ENCODE measurements around the gene SPSB3. TPM values are rescaled to one million over a fixed set of nuclear protein-coding genes. Genes with fewer than 3 reads are reported as not detected.

SPSB3 gene
- total RNA-seq, 1 donor from 2014 or later, result 48.2 TPM

- no peaks in the 10 kb centered on the region for H3K27me3 ChIP-seq (ENCODE audit: control insufficient read depth, insufficient read depth, low read length)
- no peak for TF ChIP-seq CTCF (IDR thresholded peaks at IDR 0.05; ENCODE audit: insufficient read depth, low read length, severe bottlenecking)
- no peak for FAIRE-seq
- no peak for DNase-seq (ENCODE audit: low read depth)
- H3K36me3 ChIP-seq (ENCODE audit: control insufficient read depth, insufficient read depth, low read length), result peaks cover 7% of the 10 kb centered on the region
- H3K4me3 ChIP-seq (ENCODE audit: low read depth, low read length), result no peak overlapping the region
Observed at GRCh38 chr16:1792836-1793577, 10.6 kb upstream of the SPSB3 start.

- no peaks in the 10 kb centered on the region for H3K27me3 ChIP-seq (ENCODE audit: control insufficient read depth, insufficient read depth, low read length)
- FAIRE-seq (no peak), DNase-seq (ENCODE audit: low read depth) (no peak)
- H3K36me3 ChIP-seq (ENCODE audit: control insufficient read depth, insufficient read depth, low read length), result peaks cover 7% of the 10 kb centered on the region
- TF ChIP-seq CTCF (IDR thresholded peaks at IDR 0.05; ENCODE audit: insufficient read depth, low read length, severe bottlenecking), result no peak
- no peak overlapping the region for H3K4me3 ChIP-seq (ENCODE audit: low read depth, low read length)
Observed at GRCh38 chr16:1791943-1792812, 9.8 kb upstream of the SPSB3 start.

GRCh38 chr16:1791256-1791942 is 9.0 kb upstream of the SPSB3 start:
- DNase-seq (ENCODE audit: low read depth) (no peak), FAIRE-seq (no peak)
- Histone ChIP-seq H3K4me3 (ENCODE audit: low read depth, low read length) (no peak overlapping the region), H3K36me3 (ENCODE audit: control insufficient read depth, insufficient read depth, low read length) (peaks cover 10% of the 10 kb centered on the region), H3K27me3 (ENCODE audit: control insufficient read depth, insufficient read depth, low read length) (no peaks in the 10 kb centered on the region)
- TF ChIP-seq CTCF (IDR thresholded peaks at IDR 0.05; ENCODE audit: insufficient read depth, low read length, severe bottlenecking), result no peak

- H3K27me3 ChIP-seq (ENCODE audit: control insufficient read depth, insufficient read depth, low read length), result no peaks in the 10 kb centered on the region
- H3K36me3 ChIP-seq (ENCODE audit: control insufficient read depth, insufficient read depth, low read length), result peaks cover 12% of the 10 kb centered on the region
- TF ChIP-seq CTCF (IDR thresholded peaks at IDR 0.05; ENCODE audit: insufficient read depth, low read length, severe bottlenecking), result no peak
- DNase-seq (ENCODE audit: low read depth) (no peak), FAIRE-seq (no peak)
- no peak overlapping the region for H3K4me3 ChIP-seq (ENCODE audit: low read depth, low read length)
Observed at GRCh38 chr16:1790611-1791255, 8.4 kb upstream of the SPSB3 start.

GRCh38 chr16:1790261-1790610 is 7.9 kb upstream of the SPSB3 start:
- Histone ChIP-seq H3K4me3 (ENCODE audit: low read depth, low read length) (no peak overlapping the region), H3K27me3 (ENCODE audit: control insufficient read depth, insufficient read depth, low read length) (no peaks in the 10 kb centered on the region), H3K36me3 (ENCODE audit: control insufficient read depth, insufficient read depth, low read length) (peaks cover 12% of the 10 kb centered on the region)
- FAIRE-seq (no peak), DNase-seq (ENCODE audit: low read depth) (no peak)
- no peak for TF ChIP-seq CTCF (IDR thresholded peaks at IDR 0.05; ENCODE audit: insufficient read depth, low read length, severe bottlenecking)
